Measurements from ENCODE around the gene INPP5D. TPM values are rescaled to one million over a fixed set of nuclear protein-coding genes. Genes with fewer than 3 reads are reported as not detected.

The INPP5D gene
- total and polyA plus RNA-seq, 4 experiments from 2014 or later: 29.6 to 127 (median 121) TPM

DNA sequence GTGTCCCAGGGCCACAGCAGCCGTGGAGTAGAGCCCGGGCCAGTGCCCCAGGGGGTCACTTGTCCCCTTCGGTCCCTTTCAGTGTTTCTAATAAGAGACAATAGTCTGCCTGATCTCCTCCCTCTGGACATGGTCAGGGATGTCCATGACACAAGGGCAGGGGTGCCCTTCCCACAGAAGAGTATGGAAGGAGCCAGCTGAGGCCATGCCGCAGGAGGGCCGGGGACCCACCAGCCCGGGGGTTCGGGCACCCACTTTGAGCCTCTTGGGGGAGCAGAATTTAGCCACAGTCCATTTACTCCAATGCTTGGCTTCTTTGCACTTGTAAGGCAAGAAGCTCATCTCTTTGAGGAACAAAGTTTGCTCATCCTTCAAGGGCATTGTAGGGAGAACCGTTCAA, 102.6 kb downstream of the INPP5D start:
- peaks cover 73% of the 10 kb centered on the region for H3K36me3 ChIP-seq (ENCODE audit: insufficient read depth, low read length)
- Mint-ChIP-seq H3K36me3 (peaks cover 43 to 49% of the 10 kb centered on the region in 2 donors), H3K27me3 (no peaks in the 10 kb centered on the region), H3K9me3 (no peaks in the 10 kb centered on the region), H3K4me1 (peaks cover 0 to 14% (median 7%) of the 10 kb centered on the region in 4 donors), H3K4me3 (no peak overlapping the region), H3K27ac (peak overlapping the region in 4 of 7 donors; percentile 19 to 69 (median 30))
- DNase-seq: no peak
- H3K9me3 ChIP-seq (ENCODE audit: control insufficient read depth in 1 of 2, low read length in 2 of 2): no peaks in the 10 kb centered on the region
- intact Hi-C loops (cut with micrococcal nuclease): no loop called here
- H3K27me3 ChIP-seq (ENCODE audit: insufficient read depth, low read length): no peaks in the 10 kb centered on the region
- no peak overlapping the region for H3K27ac ChIP-seq (ENCODE audit: low read depth, low read length)
- H3K4me3 ChIP-seq (ENCODE audit: low read length in 2 of 2): no peak overlapping the region
- POLR2A ChIA-PET (ENCODE audit: partially characterized antibody): no interaction called here
- H3K4me1 ChIP-seq (ENCODE audit: insufficient read depth, low read length): peaks cover 33% of the 10 kb centered on the region
- CTCF ChIA-PET (ENCODE audit: partially characterized antibody): interaction anchor here (1.5 to 2.0 kb wide), 4 partner anchors 11 to 108 kb away, joined by 3 to 7 read pairs (median 5); partner anchors contain the start of gene ATG16L1

DNA sequence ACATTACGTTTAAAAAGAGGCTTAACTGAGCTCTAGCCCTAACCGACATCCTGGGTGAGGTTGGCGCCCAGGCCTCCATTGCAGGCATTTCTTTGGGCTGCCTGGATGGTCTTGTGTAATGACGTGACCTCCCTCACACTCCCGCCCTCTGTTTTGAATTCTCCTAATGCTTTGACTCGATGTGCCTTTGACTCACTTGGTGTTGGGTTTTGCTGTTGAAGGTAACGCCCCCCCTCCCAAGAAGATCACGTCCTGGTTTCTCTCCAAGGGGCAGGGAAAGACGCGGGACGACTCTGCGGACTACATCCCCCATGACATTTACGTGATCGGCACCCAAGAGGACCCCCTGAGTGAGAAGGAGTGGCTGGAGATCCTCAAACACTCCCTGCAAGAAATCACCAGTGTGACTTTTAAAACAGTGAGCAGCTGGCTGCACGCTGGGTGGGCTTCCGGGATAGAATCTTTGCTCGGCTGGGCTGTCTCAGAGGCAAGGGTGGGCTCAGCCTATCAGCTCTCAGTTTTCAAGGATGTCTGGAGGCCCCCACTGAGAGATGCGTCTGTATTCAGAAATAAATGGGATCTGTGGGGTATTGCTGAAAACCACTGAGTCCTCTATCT, 103.5 kb downstream of the INPP5D start:
- DNase-seq: no peak
- Mint-ChIP-seq H3K4me3 (peak overlapping the region in 3 of 8 donors; percentile 18 to 46 (median 31)), H3K9me3 (no peaks in the 10 kb centered on the region), H3K4me1 (peaks cover 0 to 14% (median 6%) of the 10 kb centered on the region in 4 donors), H3K27ac (peak overlapping the region in 6 of 7 donors; percentile 18 to 73 (median 66)), H3K36me3 (peaks cover 35 to 44% of the 10 kb centered on the region in 2 donors), H3K27me3 (no peaks in the 10 kb centered on the region)
- ChIA-PET CTCF (ENCODE audit: partially characterized antibody) (interaction anchor here (1.5 to 1.7 kb wide), 3 partner anchors 10 to 109 kb away, joined by 3 to 7 read pairs (median 5); no protein-coding TSS in a partner anchor), POLR2A (ENCODE audit: partially characterized antibody) (no interaction called here)
- H3K4me1 ChIP-seq (ENCODE audit: insufficient read depth, low read length): peaks cover 33% of the 10 kb centered on the region
- H3K27ac ChIP-seq (ENCODE audit: low read depth, low read length): no peak overlapping the region
- H3K9me3 ChIP-seq (ENCODE audit: control insufficient read depth in 1 of 2, low read length in 2 of 2): no peaks in the 10 kb centered on the region
- H3K27me3 ChIP-seq (ENCODE audit: insufficient read depth, low read length): no peaks in the 10 kb centered on the region
- intact Hi-C loops (cut with micrococcal nuclease): no loop called here
- H3K36me3 ChIP-seq (ENCODE audit: insufficient read depth, low read length): peaks cover 70% of the 10 kb centered on the region
- H3K4me3 ChIP-seq (ENCODE audit: low read length in 2 of 2): no peak overlapping the region

DNA sequence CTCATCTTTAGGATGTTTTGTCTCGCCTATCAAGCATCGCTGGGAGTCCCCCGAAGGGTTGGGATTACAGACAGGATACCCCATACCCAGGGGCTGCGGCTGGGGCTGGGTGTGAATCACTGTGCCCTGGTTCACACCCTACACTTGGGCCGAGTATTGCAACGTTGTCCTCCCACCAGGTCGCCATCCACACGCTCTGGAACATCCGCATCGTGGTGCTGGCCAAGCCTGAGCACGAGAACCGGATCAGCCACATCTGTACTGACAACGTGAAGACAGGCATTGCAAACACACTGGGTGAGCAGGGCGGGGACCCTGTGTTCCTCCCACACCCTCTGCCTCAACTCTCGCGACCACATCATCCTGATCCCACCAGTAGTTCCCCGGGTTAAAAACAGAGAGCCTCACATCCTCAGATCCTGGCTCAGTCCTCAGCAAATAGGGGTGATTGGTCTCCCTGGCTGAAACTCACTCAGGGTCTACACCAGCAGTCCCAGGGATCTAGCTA, 104.0 kb downstream of the INPP5D start:
- ChIA-PET POLR2A (ENCODE audit: partially characterized antibody) (no interaction called here), CTCF (ENCODE audit: partially characterized antibody) (interaction anchor here (1.7 kb wide), 1 partner anchor 10 kb away, joined by 5 read pairs; no protein-coding TSS in a partner anchor)
- H3K27ac ChIP-seq (ENCODE audit: low read depth, low read length): no peak overlapping the region
- Mint-ChIP-seq H3K4me1 (peaks cover 0 to 14% (median 6%) of the 10 kb centered on the region in 4 donors), H3K36me3 (peaks cover 38 to 44% of the 10 kb centered on the region in 2 donors), H3K9me3 (no peaks in the 10 kb centered on the region), H3K27me3 (no peaks in the 10 kb centered on the region), H3K27ac (peak overlapping the region in 4 of 7 donors; percentile 57 to 84 (median 73)), H3K4me3 (no peak overlapping the region)
- H3K27me3 ChIP-seq (ENCODE audit: insufficient read depth, low read length): no peaks in the 10 kb centered on the region
- DNase-seq: no peak
- H3K4me3 ChIP-seq (ENCODE audit: low read length in 2 of 2): no peak overlapping the region
- no peaks in the 10 kb centered on the region for H3K9me3 ChIP-seq (ENCODE audit: control insufficient read depth in 1 of 2, low read length in 2 of 2)
- H3K36me3 ChIP-seq (ENCODE audit: insufficient read depth, low read length): peaks cover 70% of the 10 kb centered on the region
- intact Hi-C loops (cut with micrococcal nuclease): no loop called here
- H3K4me1 ChIP-seq (ENCODE audit: insufficient read depth, low read length): peaks cover 33% of the 10 kb centered on the region

DNA sequence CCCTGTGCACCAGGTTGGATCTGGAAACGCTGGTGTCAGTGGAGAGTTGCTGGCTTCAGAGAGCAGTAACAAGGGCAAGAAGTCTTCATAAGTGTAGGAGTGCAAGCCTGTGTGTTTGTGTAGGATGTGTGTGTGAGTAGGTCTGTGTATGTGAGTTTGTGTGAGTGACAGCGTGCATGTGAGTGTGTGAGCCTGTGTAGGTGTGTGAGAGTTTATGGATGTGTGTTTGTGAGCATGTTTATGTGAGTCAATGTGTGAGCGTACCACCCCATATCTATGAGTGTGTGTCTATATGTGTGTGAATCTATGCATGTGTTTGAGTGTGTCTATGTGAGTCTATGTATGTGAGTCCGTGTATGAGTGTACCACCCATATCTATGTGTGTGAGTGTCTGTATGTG, 104.8 kb downstream of the INPP5D start:
- Histone ChIP-seq H3K36me3 (ENCODE audit: insufficient read depth, low read length) (peaks cover 71% of the 10 kb centered on the region), H3K4me3 (ENCODE audit: low read length in 2 of 2) (no peak overlapping the region), H3K27me3 (ENCODE audit: insufficient read depth, low read length) (no peaks in the 10 kb centered on the region), H3K27ac (ENCODE audit: low read depth, low read length) (no peak overlapping the region), H3K9me3 (ENCODE audit: control insufficient read depth in 1 of 2, low read length in 2 of 2) (no peaks in the 10 kb centered on the region), H3K4me1 (ENCODE audit: insufficient read depth, low read length) (peaks cover 33% of the 10 kb centered on the region)
- ChIA-PET CTCF (ENCODE audit: partially characterized antibody) (no interaction called here), POLR2A (ENCODE audit: partially characterized antibody) (no interaction called here)
- Mint-ChIP-seq H3K4me1 (peaks cover 0 to 14% (median 6%) of the 10 kb centered on the region in 4 donors), H3K27ac (no peak overlapping the region), H3K27me3 (no peaks in the 10 kb centered on the region), H3K9me3 (no peaks in the 10 kb centered on the region), H3K36me3 (peaks cover 41 to 47% of the 10 kb centered on the region in 2 donors), H3K4me3 (no peak overlapping the region)
- no peak for DNase-seq
- intact Hi-C loops (cut with micrococcal nuclease): no loop called here

DNA sequence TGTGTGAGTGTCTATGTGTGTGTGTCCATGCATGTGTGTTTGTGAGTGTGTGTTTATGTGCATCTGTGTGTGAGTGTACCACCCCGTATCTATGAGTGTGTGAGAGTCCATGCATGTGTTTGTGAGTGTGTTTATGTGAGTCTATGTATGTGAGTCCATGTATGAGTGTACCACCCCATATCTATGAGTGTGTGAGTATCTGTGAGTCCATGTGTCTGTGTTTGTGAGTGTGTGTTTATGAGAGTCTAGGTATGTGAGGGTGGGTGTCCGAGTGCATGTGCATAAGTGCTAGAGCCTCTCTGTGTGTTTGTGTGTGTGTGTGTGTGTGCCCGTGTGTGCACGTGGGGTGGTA, 105.4 kb downstream of the INPP5D start:
- ChIA-PET CTCF (ENCODE audit: partially characterized antibody) (interaction anchor here (1.5 kb wide), 1 partner anchor 85 kb away, joined by 3 read pairs; no protein-coding TSS in a partner anchor), POLR2A (ENCODE audit: partially characterized antibody) (interaction anchor here (0.8 to 1.0 kb wide), 2 partner anchors 12 to 84 kb away, joined by 3 to 4 read pairs; no protein-coding TSS in a partner anchor)
- H3K36me3 ChIP-seq (ENCODE audit: insufficient read depth, low read length): peaks cover 73% of the 10 kb centered on the region
- H3K27ac ChIP-seq (ENCODE audit: low read depth, low read length): peak overlapping the region; percentile 7
- no peaks in the 10 kb centered on the region for H3K27me3 ChIP-seq (ENCODE audit: insufficient read depth, low read length)
- intact Hi-C loops (cut with micrococcal nuclease): no loop called here
- peaks cover 0 to 14% (median 6%) of the 10 kb centered on the region in 4 donors for H3K4me1 Mint-ChIP-seq
- peak overlapping the region in 1 of 2 donors; percentile 2 for H3K4me3 ChIP-seq (ENCODE audit: low read length in 2 of 2)
- H3K4me1 ChIP-seq (ENCODE audit: insufficient read depth, low read length): peaks cover 33% of the 10 kb centered on the region
- no peaks in the 10 kb centered on the region for H3K9me3 Mint-ChIP-seq
- peak in 1 of 5 donors; percentile 5 for DNase-seq
- H3K9me3 ChIP-seq (ENCODE audit: control insufficient read depth in 1 of 2, low read length in 2 of 2): no peaks in the 10 kb centered on the region
- H3K27me3 Mint-ChIP-seq: no peaks in the 10 kb centered on the region
- no peak overlapping the region for H3K4me3 Mint-ChIP-seq
- no peak overlapping the region for H3K27ac Mint-ChIP-seq
- peaks cover 39 to 45% of the 10 kb centered on the region in 2 donors for H3K36me3 Mint-ChIP-seq

DNA sequence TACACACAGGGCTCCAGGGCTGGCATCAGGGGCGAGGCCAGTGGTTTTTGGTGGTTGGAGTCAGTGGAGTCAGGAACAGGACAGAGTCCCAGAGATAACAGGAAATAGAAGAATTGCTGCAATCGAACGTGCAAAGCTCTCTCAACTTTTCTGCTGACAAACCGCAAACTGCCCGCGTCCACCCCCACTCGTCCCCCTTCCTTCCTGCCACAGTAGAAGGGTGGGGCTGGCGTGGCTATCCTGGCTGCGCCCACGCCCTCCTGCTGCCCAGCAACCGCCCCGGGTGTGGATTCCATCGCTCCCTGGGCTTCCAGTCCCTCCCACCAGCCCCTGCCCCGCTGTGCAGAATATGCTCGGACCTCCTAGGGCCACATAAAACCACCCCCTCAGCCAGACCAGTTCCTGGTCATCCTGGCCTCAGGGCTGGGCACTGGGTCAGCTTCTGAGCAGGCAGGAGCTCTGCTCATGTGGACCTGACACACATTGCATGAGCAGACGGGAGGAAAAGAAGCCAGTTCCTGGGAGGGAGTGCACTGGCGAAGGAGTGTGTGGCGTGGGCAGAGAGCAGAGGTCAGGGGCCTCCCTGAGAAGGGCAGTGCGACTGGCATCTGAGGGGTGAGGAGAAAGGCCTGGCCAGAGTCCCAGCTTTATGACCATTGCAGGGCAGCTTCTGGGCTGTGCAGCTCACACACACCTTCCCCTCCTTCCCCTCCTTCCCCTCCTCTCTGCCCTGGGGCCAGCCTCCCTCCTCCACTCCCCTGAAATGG, 105.9 kb downstream of the INPP5D start:
- Mint-ChIP-seq H3K4me3 (peak overlapping the region in 1 of 8 donors; percentile 30), H3K4me1 (peaks cover 0 to 14% (median 6%) of the 10 kb centered on the region in 4 donors), H3K27ac (peak overlapping the region in 1 of 7 donors; percentile 36), H3K9me3 (no peaks in the 10 kb centered on the region), H3K27me3 (no peaks in the 10 kb centered on the region), H3K36me3 (peaks cover 41 to 43% of the 10 kb centered on the region in 2 donors)
- peak overlapping the region in 1 of 2 donors; percentile 2 for H3K4me3 ChIP-seq (ENCODE audit: low read length in 2 of 2)
- no peaks in the 10 kb centered on the region for H3K27me3 ChIP-seq (ENCODE audit: insufficient read depth, low read length)
- ChIA-PET CTCF (ENCODE audit: partially characterized antibody) (interaction anchor here (1.5 kb wide), 1 partner anchor 85 kb away, joined by 3 read pairs; no protein-coding TSS in a partner anchor), POLR2A (ENCODE audit: partially characterized antibody) (interaction anchor here (0.8 to 1.1 kb wide), 3 partner anchors 12 to 85 kb away, joined by 3 to 4 read pairs (median 3); no protein-coding TSS in a partner anchor)
- peak in 4 of 5 donors; percentile 11 to 28 (median 24) for DNase-seq
- peak overlapping the region; percentile 7 for H3K27ac ChIP-seq (ENCODE audit: low read depth, low read length)
- H3K4me1 ChIP-seq (ENCODE audit: insufficient read depth, low read length): peaks cover 33% of the 10 kb centered on the region
- peaks cover 78% of the 10 kb centered on the region for H3K36me3 ChIP-seq (ENCODE audit: insufficient read depth, low read length)
- intact Hi-C loops (cut with micrococcal nuclease): no loop called here
- H3K9me3 ChIP-seq (ENCODE audit: control insufficient read depth in 1 of 2, low read length in 2 of 2): no peaks in the 10 kb centered on the region

DNA sequence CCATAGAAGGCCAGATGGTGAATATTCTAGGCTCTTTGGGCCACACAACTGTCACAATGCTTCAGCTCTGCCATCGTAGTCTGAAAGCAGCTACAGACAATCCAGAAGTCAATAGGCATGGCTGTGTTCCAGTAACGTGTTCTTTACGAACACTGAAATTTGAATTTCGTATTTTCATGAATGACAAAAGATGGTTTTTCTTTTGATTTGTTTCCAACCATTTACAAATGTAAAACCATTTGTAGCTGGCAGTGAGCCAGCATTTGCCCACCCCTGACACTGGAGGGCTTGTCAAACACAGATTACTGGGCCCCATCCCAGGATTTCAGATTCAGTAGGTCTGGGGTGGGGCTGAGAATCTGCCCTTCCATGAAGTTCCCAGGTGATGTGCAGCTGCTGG, 108.3 kb downstream of the INPP5D start:
- POLR2A ChIA-PET (ENCODE audit: partially characterized antibody): no interaction called here
- peaks cover 45 to 50% of the 10 kb centered on the region in 2 donors for H3K36me3 Mint-ChIP-seq
- H3K27ac ChIP-seq (ENCODE audit: low read depth, low read length): no peak overlapping the region
- H3K4me3 Mint-ChIP-seq: no peak overlapping the region
- H3K36me3 ChIP-seq (ENCODE audit: insufficient read depth, low read length): peaks cover 73% of the 10 kb centered on the region
- peak overlapping the region in 1 of 7 donors; percentile 60 for H3K27ac Mint-ChIP-seq
- no peaks in the 10 kb centered on the region for H3K9me3 Mint-ChIP-seq
- CTCF ChIA-PET (ENCODE audit: partially characterized antibody): interaction anchor here (0.8 kb wide), 1 partner anchor 114 kb away, joined by 3 read pairs; no protein-coding TSS in a partner anchor
- no peak for DNase-seq
- H3K4me1 Mint-ChIP-seq: peaks cover 0 to 10% (median 2%) of the 10 kb centered on the region in 4 donors
- H3K4me1 ChIP-seq (ENCODE audit: insufficient read depth, low read length): peaks cover 31% of the 10 kb centered on the region
- H3K9me3 ChIP-seq (ENCODE audit: control insufficient read depth in 1 of 2, low read length in 2 of 2): no peaks in the 10 kb centered on the region
- H3K27me3 Mint-ChIP-seq: no peaks in the 10 kb centered on the region
- no peak overlapping the region for H3K4me3 ChIP-seq (ENCODE audit: low read length in 2 of 2)
- H3K27me3 ChIP-seq (ENCODE audit: insufficient read depth, low read length): no peaks in the 10 kb centered on the region
- intact Hi-C loops (cut with micrococcal nuclease): no loop called here
